Activated T-cell treated with anti-CD3 and anti-CD28 coated beads, Interleukin-2, amount 50 U/mL, for 1 hour (primary cell): ENCODE measurements around the gene SPTBN4.
"Not testable (repeated sequence)": the region's sequence is repeated elsewhere in the genome, so short reads cannot be mapped to it uniquely, and the experiment has no call there.

Experiments
- DNase-seq: peaks from one replicate; pipeline ENCODE4 v3.0.0-alpha.2; 2020

The SPTBN4 gene

GRCh38 chr19:40465557-40466218 lies 1.1 kb upstream of the SPTBN4 start, which contains the start of gene BLVRB:
BLVRB (minus strand) TSS chr19:40465745; CDS start chr19:40465688, 57 bp downstream.
- peak; percentile 100 for DNase-seq

GRCh38 chr19:40466219-40466984 lies 399 bp upstream of the SPTBN4 start:
- no peak for DNase-seq

- no peak for DNase-seq
Observed at GRCh38 chr19:40469011-40469410, 2.2 kb downstream of the SPTBN4 start.

GRCh38 chr19:40471111-40471510 lies 4.3 kb downstream of the SPTBN4 start:
- no peak for DNase-seq

GRCh38 chr19:40472516-40472915 lies 5.7 kb downstream of the SPTBN4 start:
- no peak for DNase-seq

- DNase-seq = no peak
Observed at GRCh38 chr19:40474737-40475136, 7.9 kb downstream of the SPTBN4 start.

- not testable (repeated sequence) for DNase-seq
Observed at GRCh38 chr19:40475878-40476644, 9.3 kb downstream of the SPTBN4 start.

GRCh38 chr19:40486017-40486416 lies 19.2 kb downstream of the SPTBN4 start:
- no peak for DNase-seq

- DNase-seq = no peak
Observed at GRCh38 chr19:40489882-40490230, 23.1 kb downstream of the SPTBN4 start.

GRCh38 chr19:40492274-40492673 lies 25.5 kb downstream of the SPTBN4 start:
- no peak for DNase-seq

GRCh38 chr19:40493778-40494177 lies 27.0 kb downstream of the SPTBN4 start:
- no peak for DNase-seq

GRCh38 chr19:40494191-40494838 lies 27.5 kb downstream of the SPTBN4 start:
- DNase-seq = no peak

- DNase-seq = no peak
Observed at GRCh38 chr19:40497214-40497613, 30.4 kb downstream of the SPTBN4 start.

GRCh38 chr19:40499320-40499719 lies 32.5 kb downstream of the SPTBN4 start:
- no peak for DNase-seq

- DNase-seq = not testable (repeated sequence)
Observed at GRCh38 chr19:40500678-40501530, 34.1 kb downstream of the SPTBN4 start.

GRCh38 chr19:40501599-40501998 lies 34.8 kb downstream of the SPTBN4 start:
- no peak for DNase-seq

GRCh38 chr19:40502081-40502480 lies 35.3 kb downstream of the SPTBN4 start:
- no peak for DNase-seq

- no peak for DNase-seq
Observed at GRCh38 chr19:40502647-40503319, 36.0 kb downstream of the SPTBN4 start.

- DNase-seq = no peak
Observed at GRCh38 chr19:40503320-40503695, 36.5 kb downstream of the SPTBN4 start.

GRCh38 chr19:40506099-40506498 lies 39.3 kb downstream of the SPTBN4 start:
- no peak for DNase-seq

GRCh38 chr19:40507892-40508291 lies 41.1 kb downstream of the SPTBN4 start:
- no peak for DNase-seq
